CD4-positive, CD25-positive, alpha-beta regulatory T cell (primary cell): Measurements from ENCODE around the gene FBXO2. TPM values are rescaled to one million over a fixed set of nuclear protein-coding genes. Genes with fewer than 3 reads are reported as not detected.

Source experiments
- ATAC-seq, 2 donors: fragments of 150-1000 bp; cut with Tn5 transposase; one replicate each; pipeline ENCODE4 v1.10.0; 2021; ENCODE audit warnings: low read depth in 2 of 2, moderate number of reproducible peaks in 2 of 2, moderate library complexity in 1 of 2
- DNase-seq, 3 donors: peaks; one replicate each; pipeline versions ENCODE4 v3.0.0 to v3.0.0-alpha.2; 2012 to 2022; ENCODE audit warnings: mixed read lengths in 1 of 3
- H3K27ac ChIP-seq: one replicate; pipeline ENCODE4 v1.7.0; 2013; ENCODE audit warnings: mild to moderate bottlenecking, low read length; ENCODE audit not compliant: insufficient read depth, poor library complexity, severe bottlenecking
- H3K27me3 ChIP-seq: one replicate; pipeline ENCODE4 v1.7.0; 2013; ENCODE audit warnings: low read length; ENCODE audit not compliant: control insufficient read depth, insufficient read depth
- H3K36me3 ChIP-seq: one replicate; pipeline ENCODE4 v1.7.0; 2013; ENCODE audit warnings: mild to moderate bottlenecking, low read length, moderate library complexity; ENCODE audit not compliant: control insufficient read depth, insufficient read depth
- H3K4me1 ChIP-seq: 2 replicates; pipeline ENCODE4 v1.7.0; 2013; ENCODE audit warnings: mild to moderate bottlenecking, low read length; ENCODE audit not compliant: insufficient read depth, control insufficient read depth, poor library complexity, severe bottlenecking
- H3K4me3 ChIP-seq: one replicate; pipeline ENCODE4 v1.7.0; 2013; ENCODE audit warnings: low read depth, mild to moderate bottlenecking, low read length, moderate library complexity
- H3K9me3 ChIP-seq, 2 experiments: 1 replicate in 1 of 2; 2 replicates in 1 of 2; pipeline ENCODE4 v1.7.0; 2013; ENCODE audit warnings: low read length in 2 of 2, mild to moderate bottlenecking in 1 of 2, moderate library complexity in 1 of 2; ENCODE audit not compliant: control insufficient read depth in 2 of 2
- H3K27ac Mint-ChIP-seq, 3 donors: one replicate each; pipeline ENCODE4 v1.8.0; 2020 to 2022; ENCODE audit warnings: mild to moderate bottlenecking in 3 of 3, mixed read lengths in 3 of 3, moderate library complexity in 2 of 3
- H3K27me3 Mint-ChIP-seq: one replicate; pipeline ENCODE4 v1.8.0; 2022; ENCODE audit warnings: mild to moderate bottlenecking, mixed read lengths
- H3K36me3 Mint-ChIP-seq: one replicate; pipeline ENCODE4 v1.8.0; 2020; ENCODE audit warnings: mixed read lengths
- H3K4me1 Mint-ChIP-seq, 4 donors: one replicate each; pipeline ENCODE4 v1.8.0; 2020 to 2022; ENCODE audit warnings: mixed read lengths in 4 of 4, mild to moderate bottlenecking in 1 of 4
- H3K4me3 Mint-ChIP-seq, 4 donors: one replicate each; pipeline ENCODE4 v1.8.0; 2020 to 2022; ENCODE audit warnings: mild to moderate bottlenecking in 4 of 4, mixed read lengths in 4 of 4, moderate library complexity in 3 of 4
- H3K9me3 Mint-ChIP-seq, 7 donors: one replicate each; pipeline ENCODE4 v1.8.0; 2020 to 2022; ENCODE audit warnings: mixed read lengths in 7 of 7, mild to moderate bottlenecking in 3 of 7, moderate library complexity in 2 of 7
- polyA plus RNA-seq, 4 donors: library from polyadenylated mRNA; unstranded; fragments of 300-500 nt; fragmentation: Illumina TruSeq; gene quantifications; one replicate each; pipeline ENCODE4 v1.2.3, GENCODE V29; 2021
- total RNA-seq: library from RNA; stranded (reverse); gene quantifications from one replicate; pipeline ENCODE4 v1.2.3, GENCODE V29; 2022

FBXO2 gene
- total and polyA plus RNA-seq, 5 donors from 2014 or later: 2.1 to 10.6 (median 3.9) TPM

DNA sequence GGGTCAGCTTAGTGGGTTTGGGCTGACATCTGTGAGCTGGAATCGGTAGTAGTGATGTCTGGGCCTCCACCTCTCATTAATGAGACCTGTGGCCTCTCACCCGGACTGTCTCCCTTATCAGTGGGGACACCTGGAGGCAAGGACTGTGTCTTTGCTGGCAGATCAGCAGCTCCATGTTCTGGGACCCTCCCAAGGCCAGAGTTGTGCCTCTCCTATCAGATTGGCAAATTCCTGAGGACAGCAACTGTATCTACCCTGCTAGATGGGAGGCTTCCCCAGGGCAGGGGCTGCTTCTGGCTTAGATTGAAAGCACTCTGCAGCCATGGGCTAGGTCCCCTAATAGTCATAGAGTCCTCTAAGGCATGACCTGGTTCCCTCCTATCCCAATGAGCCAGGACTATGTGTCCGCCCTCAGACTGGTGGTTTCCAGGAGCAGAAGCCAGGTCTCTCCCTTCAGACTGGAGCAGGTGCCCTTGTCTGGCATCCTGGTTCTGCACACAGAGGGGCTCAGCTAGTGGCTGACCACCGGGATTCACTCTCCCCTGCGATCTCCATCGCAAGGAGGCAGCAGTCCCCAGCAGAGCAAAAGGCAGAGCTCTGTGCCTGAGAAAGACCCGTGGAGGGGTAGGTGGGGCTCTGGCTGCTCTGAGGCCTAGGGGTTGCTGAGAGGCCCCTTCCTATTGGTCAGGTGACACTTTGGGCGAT lies 43.1 kb upstream of the FBXO2 start:
- Mint-ChIP-seq H3K27me3 (peaks cover 39% of the 10 kb centered on the region), H3K4me1 (peaks cover 0 to 17% (median 12%) of the 10 kb centered on the region in 4 donors), H3K27ac (no peak overlapping the region), H3K36me3 (no peaks in the 10 kb centered on the region), H3K4me3 (no peak overlapping the region), H3K9me3 (no peaks in the 10 kb centered on the region)
- no peaks in the 10 kb centered on the region for H3K9me3 ChIP-seq
- H3K4me1 ChIP-seq: peaks cover 12% of the 10 kb centered on the region
- H3K27me3 ChIP-seq: no peaks in the 10 kb centered on the region
- no peaks in the 10 kb centered on the region for H3K36me3 ChIP-seq
- DNase-seq (no peak), ATAC-seq (no peak)
- H3K27ac ChIP-seq: no peak overlapping the region
- H3K4me3 ChIP-seq: no peak overlapping the region

GRCh38 chr1:11695861-11696260 lies 41.6 kb upstream of the FBXO2 start:
- Histone ChIP-seq H3K27ac (no peak overlapping the region), H3K4me3 (no peak overlapping the region), H3K9me3 (no peaks in the 10 kb centered on the region), H3K27me3 (no peaks in the 10 kb centered on the region), H3K36me3 (no peaks in the 10 kb centered on the region), H3K4me1 (peaks cover 27% of the 10 kb centered on the region)
- no peak overlapping the region for H3K4me3 Mint-ChIP-seq
- H3K27me3 Mint-ChIP-seq: peaks cover 46% of the 10 kb centered on the region
- no peak overlapping the region for H3K27ac Mint-ChIP-seq
- no peaks in the 10 kb centered on the region for H3K36me3 Mint-ChIP-seq
- ATAC-seq (no peak), DNase-seq (no peak)
- no peaks in the 10 kb centered on the region for H3K9me3 Mint-ChIP-seq
- peaks cover 0 to 22% (median 14%) of the 10 kb centered on the region in 4 donors for H3K4me1 Mint-ChIP-seq

GRCh38 chr1:11693917-11694316 lies 39.7 kb upstream of the FBXO2 start:
- DNase-seq (no peak), ATAC-seq (no peak)
- H3K27ac ChIP-seq: no peak overlapping the region
- Mint-ChIP-seq H3K4me1 (peaks cover 0 to 29% (median 15%) of the 10 kb centered on the region in 4 donors), H3K36me3 (no peaks in the 10 kb centered on the region), H3K27me3 (peaks cover 62% of the 10 kb centered on the region), H3K27ac (peak overlapping the region in 1 of 3 donors; percentile 52), H3K9me3 (peaks cover 0 to 2% (median 0%) of the 10 kb centered on the region in 7 donors), H3K4me3 (peak overlapping the region in 1 of 4 donors; percentile 50)
- peaks cover 10% of the 10 kb centered on the region for H3K27me3 ChIP-seq
- H3K36me3 ChIP-seq: no peaks in the 10 kb centered on the region
- H3K9me3 ChIP-seq: no peaks in the 10 kb centered on the region
- H3K4me1 ChIP-seq: peaks cover 31% of the 10 kb centered on the region
- H3K4me3 ChIP-seq: no peak overlapping the region

- H3K36me3 Mint-ChIP-seq: no peaks in the 10 kb centered on the region
- ATAC-seq (peak; percentile 61 to 67), DNase-seq (peak in 2 of 3 donors; percentile 28 to 63)
- Histone ChIP-seq H3K4me1 (peaks cover 31% of the 10 kb centered on the region), H3K4me3 (no peak overlapping the region), H3K27ac (no peak overlapping the region), H3K9me3 (no peaks in the 10 kb centered on the region), H3K36me3 (no peaks in the 10 kb centered on the region), H3K27me3 (peaks cover 14% of the 10 kb centered on the region)
- peaks cover 62% of the 10 kb centered on the region for H3K27me3 Mint-ChIP-seq
- H3K9me3 Mint-ChIP-seq: peaks cover 0 to 2% (median 0%) of the 10 kb centered on the region in 7 donors
- H3K4me3 Mint-ChIP-seq: peak overlapping the region in 3 of 4 donors; percentile 32 to 62 (median 35)
- H3K27ac Mint-ChIP-seq: peak overlapping the region in 1 of 3 donors; percentile 22
- peaks cover 0 to 29% (median 15%) of the 10 kb centered on the region in 4 donors for H3K4me1 Mint-ChIP-seq
Observed at GRCh38 chr1:11693024-11693590, 38.9 kb upstream of the FBXO2 start.

- Histone ChIP-seq H3K4me3 (no peak overlapping the region), H3K27me3 (peaks cover 14% of the 10 kb centered on the region), H3K36me3 (no peaks in the 10 kb centered on the region), H3K4me1 (peaks cover 31% of the 10 kb centered on the region), H3K9me3 (no peaks in the 10 kb centered on the region), H3K27ac (no peak overlapping the region)
- Mint-ChIP-seq H3K27me3 (peaks cover 66% of the 10 kb centered on the region), H3K27ac (no peak overlapping the region), H3K9me3 (peaks cover 0 to 2% (median 0%) of the 10 kb centered on the region in 7 donors), H3K36me3 (no peaks in the 10 kb centered on the region), H3K4me3 (peak overlapping the region; percentile 32 to 52 (median 48)), H3K4me1 (peaks cover 0 to 29% (median 15%) of the 10 kb centered on the region in 4 donors)
- DNase-seq (no peak), ATAC-seq (no peak)
Observed at GRCh38 chr1:11691928-11692711, 37.9 kb upstream of the FBXO2 start.

DNA sequence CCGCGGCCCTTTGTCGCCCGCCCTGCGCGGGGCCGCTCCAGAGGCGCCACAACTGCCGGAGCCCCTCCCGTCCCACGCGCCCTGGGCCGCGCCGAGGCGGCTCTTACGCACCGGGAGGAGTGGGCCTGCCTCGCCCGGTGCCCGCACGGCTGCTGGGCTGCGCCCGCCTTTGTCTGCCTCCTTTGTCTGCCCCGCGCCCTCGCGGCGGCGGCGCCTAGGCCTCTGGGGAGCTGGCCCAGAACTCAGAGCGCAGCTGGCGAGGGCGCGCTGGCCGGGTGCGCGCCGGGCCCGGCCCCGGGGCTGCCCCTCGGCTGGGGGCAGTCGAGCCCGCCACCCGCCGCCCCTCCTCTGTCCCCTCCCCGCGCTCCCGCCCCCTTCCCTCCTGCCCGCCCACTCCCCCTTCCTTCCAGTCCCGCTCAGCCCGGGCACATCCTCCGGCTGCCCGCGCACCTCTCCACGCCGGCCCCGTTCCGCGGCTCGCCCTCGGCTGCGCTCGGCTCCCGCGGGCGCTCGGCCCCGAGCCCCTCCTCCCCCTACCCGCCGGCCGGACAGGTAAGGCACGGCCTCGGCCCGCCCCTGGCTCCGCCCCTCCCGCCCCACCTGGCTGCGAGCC lies 37.2 kb upstream of the FBXO2 start, which contains the start of gene DRAXIN:
Gene DRAXIN (plus strand): TSS at position 409 of the 613 bp plus-strand sequence. CDS start 14,549 bp downstream, outside the sequence.
- peak within 1 kb of the TSS in 1 of 3 donors; percentile 95 for H3K27ac Mint-ChIP-seq
- no peak for DNase-seq
- no peaks in the 10 kb centered on the region for H3K36me3 Mint-ChIP-seq
- peak within 1 kb of the TSS; percentile 32 to 71 (median 48) for H3K4me3 Mint-ChIP-seq
- Histone ChIP-seq H3K4me1 (peaks cover 31% of the 10 kb centered on the region), H3K4me3 (no peak within 1 kb of the TSS), H3K36me3 (no peaks in the 10 kb centered on the region), H3K9me3 (no peaks in the 10 kb centered on the region), H3K27ac (no peak within 1 kb of the TSS), H3K27me3 (peaks cover 14% of the 10 kb centered on the region)
- H3K27me3 Mint-ChIP-seq: peaks cover 64% of the 10 kb centered on the region
- ATAC-seq: no peak
- peaks cover 0 to 29% (median 15%) of the 10 kb centered on the region in 4 donors for H3K4me1 Mint-ChIP-seq
- peaks cover 0 to 2% (median 0%) of the 10 kb centered on the region in 7 donors for H3K9me3 Mint-ChIP-seq
